KMS-11 (cell line): Measurements from ENCODE around the gene RASL11A.

ENCODE experiments used
- H2AFZ ChIP-seq: fragments of 200-600 bp; sonication (generic); 2 replicates; pipeline ENCODE4 v1.6.1; 2016; ENCODE audit warnings: antibody characterized with exemption, mixed run types, low read depth
- H3K27ac ChIP-seq: fragments of 200-600 bp; sonication (generic); 2 replicates; pipeline ENCODE4 v1.6.1; 2016; ENCODE audit warnings: mild to moderate bottlenecking, mixed run types
- H3K27me3 ChIP-seq: fragments of 200-600 bp; sonication (generic); 2 replicates; pipeline ENCODE4 v1.6.1; 2017; ENCODE audit warnings: mild to moderate bottlenecking, low read depth, mixed run types, moderate library complexity; ENCODE audit not compliant: insufficient read depth
- H3K36me3 ChIP-seq: fragments of 200-600 bp; sonication (generic); 2 replicates; pipeline ENCODE4 v1.6.1; 2017; ENCODE audit warnings: mild to moderate bottlenecking, mixed run types; ENCODE audit not compliant: insufficient read depth
- H3K4me1 ChIP-seq: fragments of 200-600 bp; sonication (generic); 2 replicates; pipeline ENCODE4 v1.6.1; 2016; ENCODE audit warnings: mild to moderate bottlenecking, low read depth, mixed run types; ENCODE audit not compliant: poor library complexity, severe bottlenecking
- H3K4me2 ChIP-seq: fragments of 200-600 bp; sonication (generic); 2 replicates; pipeline ENCODE4 v1.7.0; 2016; ENCODE audit warnings: mild to moderate bottlenecking, mixed run types
- H3K4me3 ChIP-seq: fragments of 200-600 bp; sonication (generic); IDR thresholded peaks from 2 replicates; pipeline ENCODE4 v1.6.1; 2017; ENCODE audit warnings: low read depth, low read length, mixed read lengths; ENCODE audit not compliant: insufficient read depth
- H3K79me2 ChIP-seq: fragments of 200-600 bp; sonication (generic); 2 replicates; pipeline ENCODE4 v1.6.1; 2016; ENCODE audit warnings: low read depth, mixed run types; ENCODE audit not compliant: insufficient read depth
- H3K9ac ChIP-seq: fragments of 200-600 bp; sonication (generic); 2 replicates; pipeline ENCODE4 v1.6.1; 2016; ENCODE audit warnings: mild to moderate bottlenecking, mixed run types
- H4K20me1 ChIP-seq: fragments of 200-600 bp; sonication (generic); 2 replicates; pipeline ENCODE4 v1.6.1; 2016; ENCODE audit warnings: mild to moderate bottlenecking, mixed run types; ENCODE audit not compliant: insufficient read depth
- TF ChIP-seq, protein P1 (sequence below): fragments of 200-600 bp; sonication (generic); conservative IDR thresholded peaks from 2 replicates; pipeline ENCODE4 v1.6.1; 2017; ENCODE audit warnings: low read depth, mild to moderate bottlenecking, antibody characterized with exemption, low read length, moderate library complexity, mixed read lengths

RASL11A gene

DNA sequence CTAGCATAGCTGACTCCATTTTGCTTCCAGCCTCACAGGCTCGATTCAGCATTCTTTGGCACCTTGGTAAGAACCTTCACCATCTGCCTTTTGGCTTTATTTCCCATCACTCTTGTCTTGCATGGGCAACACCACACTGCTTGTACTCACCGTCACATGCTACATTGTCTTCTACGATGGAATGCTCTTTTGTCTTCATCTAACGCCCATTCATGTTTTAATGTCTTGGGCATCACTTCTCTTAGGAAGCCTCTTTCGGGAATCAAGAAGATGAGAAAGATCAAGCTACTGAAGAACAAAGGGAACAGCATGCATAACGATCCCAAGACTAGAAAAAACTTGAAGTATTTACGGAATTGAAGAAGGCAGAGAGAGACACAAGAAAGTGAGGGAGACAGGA is 25.0 kb upstream of the RASL11A start:
- no peak overlapping the region for H3K27ac ChIP-seq
- H3K79me2 ChIP-seq, result no peaks in the 10 kb centered on the region; the same call in 1 of the 2 replicates
- H3K36me3 ChIP-seq, result no peaks in the 10 kb centered on the region
- H3K4me1 ChIP-seq, result no peaks in the 10 kb centered on the region
- H2AFZ ChIP-seq, result no peak overlapping the region
- no peaks in the 10 kb centered on the region for H3K27me3 ChIP-seq
- no peak overlapping the region for H3K9ac ChIP-seq
- TF ChIP-seq, protein P1, sequence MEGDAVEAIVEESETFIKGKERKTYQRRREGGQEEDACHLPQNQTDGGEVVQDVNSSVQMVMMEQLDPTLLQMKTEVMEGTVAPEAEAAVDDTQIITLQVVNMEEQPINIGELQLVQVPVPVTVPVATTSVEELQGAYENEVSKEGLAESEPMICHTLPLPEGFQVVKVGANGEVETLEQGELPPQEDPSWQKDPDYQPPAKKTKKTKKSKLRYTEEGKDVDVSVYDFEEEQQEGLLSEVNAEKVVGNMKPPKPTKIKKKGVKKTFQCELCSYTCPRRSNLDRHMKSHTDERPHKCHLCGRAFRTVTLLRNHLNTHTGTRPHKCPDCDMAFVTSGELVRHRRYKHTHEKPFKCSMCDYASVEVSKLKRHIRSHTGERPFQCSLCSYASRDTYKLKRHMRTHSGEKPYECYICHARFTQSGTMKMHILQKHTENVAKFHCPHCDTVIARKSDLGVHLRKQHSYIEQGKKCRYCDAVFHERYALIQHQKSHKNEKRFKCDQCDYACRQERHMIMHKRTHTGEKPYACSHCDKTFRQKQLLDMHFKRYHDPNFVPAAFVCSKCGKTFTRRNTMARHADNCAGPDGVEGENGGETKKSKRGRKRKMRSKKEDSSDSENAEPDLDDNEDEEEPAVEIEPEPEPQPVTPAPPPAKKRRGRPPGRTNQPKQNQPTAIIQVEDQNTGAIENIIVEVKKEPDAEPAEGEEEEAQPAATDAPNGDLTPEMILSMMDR, result no peak
- H3K4me3 ChIP-seq, result no peak overlapping the region
- no peaks in the 10 kb centered on the region for H4K20me1 ChIP-seq
- H3K4me2 ChIP-seq, result no peak overlapping the region

DNA sequence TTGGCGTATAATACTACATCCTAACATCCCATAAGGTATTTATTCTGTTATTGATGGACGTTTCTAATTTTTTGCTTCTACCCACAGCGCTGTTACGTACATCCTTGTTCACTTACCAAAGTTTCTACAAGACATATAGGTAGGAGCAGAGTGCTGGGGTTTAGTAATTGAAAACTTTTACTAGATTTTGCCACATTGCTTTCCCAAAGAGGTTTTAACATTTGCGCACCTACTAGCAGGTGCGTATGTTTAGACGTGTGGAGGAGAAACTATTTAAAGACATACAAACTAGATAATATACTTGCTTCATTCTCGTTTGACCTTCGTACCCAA is 19.8 kb upstream of the RASL11A start:
- Histone ChIP-seq H3K4me2 (peak overlapping the region; percentile 90), H2AFZ (peak overlapping the region; percentile 61), H3K9ac (peak overlapping the region; percentile 100), H4K20me1 (0 out of 2 replicates have a peak, but pooled peaks cover 10% of the 10 kb centered on the region), H3K27ac (peak overlapping the region; percentile 88), H3K36me3 (peaks cover 5% of the 10 kb centered on the region; the same call in 1 of the 2 replicates), H3K27me3 (no peaks in the 10 kb centered on the region), H3K79me2 (peaks cover 41% of the 10 kb centered on the region), H3K4me3 (no peak overlapping the region), H3K4me1 (peaks cover 14% of the 10 kb centered on the region)
- TF ChIP-seq, protein P1, result no peak

DNA sequence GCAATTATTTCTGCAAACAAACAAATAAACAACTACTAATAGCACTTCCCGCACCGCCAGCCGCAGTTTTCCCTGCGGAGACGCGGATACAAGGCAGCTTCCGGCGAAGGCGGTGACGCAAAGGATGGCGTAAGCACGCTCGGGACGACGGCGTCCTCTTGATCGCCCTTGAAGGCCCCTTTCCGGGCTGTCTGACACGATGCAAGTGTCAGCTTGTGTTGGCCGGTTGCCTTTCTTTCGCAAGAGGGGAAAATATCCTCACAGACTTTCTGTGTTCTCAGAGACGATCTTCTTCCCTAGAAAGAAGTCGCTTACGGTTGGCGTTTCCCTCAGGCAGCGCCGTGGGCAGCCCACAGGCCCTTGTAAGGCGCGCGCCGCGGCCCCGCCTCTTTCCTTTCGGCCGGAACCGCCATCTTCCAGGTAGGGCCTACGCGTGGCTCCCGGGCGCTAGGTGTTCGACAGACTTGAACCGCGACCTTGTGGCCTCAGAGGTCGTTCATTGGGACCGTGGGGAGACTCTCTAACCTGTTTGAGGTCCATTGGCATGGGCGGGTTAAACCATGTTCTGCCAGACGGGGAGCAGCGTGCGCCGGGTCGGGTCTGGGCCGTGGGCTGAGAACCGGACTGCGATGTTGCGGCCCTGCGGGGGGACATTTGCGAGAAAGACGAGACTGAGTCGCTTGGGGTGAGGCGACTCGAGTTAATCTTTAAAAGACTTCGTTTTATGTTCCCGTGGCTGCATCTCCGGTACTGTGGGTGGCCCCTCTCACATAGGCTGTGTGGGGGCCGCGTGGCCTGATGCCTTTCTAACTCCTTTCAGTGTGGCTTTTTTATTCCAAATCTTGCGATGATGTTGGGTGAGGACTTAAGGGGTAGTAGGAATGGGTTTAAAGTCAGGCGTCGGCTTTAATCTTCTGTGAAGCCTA is 19.2 kb upstream of the RASL11A start, which contains the start of gene RPL21:
RPL21 (plus strand) TSS at position 393 of the 926 bp plus-strand sequence. CDS start 2,219 bp downstream, outside the sequence.
- Histone ChIP-seq H3K9ac (peak within 1 kb of the TSS; percentile 100), H3K27me3 (no peaks in the 10 kb centered on the region)

DNA sequence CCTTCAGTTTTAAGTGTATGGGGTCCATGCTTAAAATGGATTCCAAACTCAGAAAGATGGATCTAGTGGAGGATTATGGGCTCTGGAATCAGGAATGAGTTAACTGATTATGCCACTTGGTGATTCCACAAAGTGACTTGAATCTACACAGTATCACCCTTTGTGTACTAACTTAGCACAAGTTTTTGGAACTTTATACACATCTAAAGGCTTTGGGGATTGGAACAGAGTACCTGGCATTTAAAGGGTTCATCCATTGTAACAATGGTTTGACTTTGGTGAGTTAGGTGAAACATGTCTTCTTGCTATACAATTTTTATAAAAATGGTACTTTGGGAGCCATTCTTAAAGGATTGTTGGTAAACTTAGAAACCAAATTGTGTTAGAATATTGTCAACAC is 18.2 kb upstream of the RASL11A start:
- peaks cover 5% of the 10 kb centered on the region; the same call in 1 of the 2 replicates for H3K36me3 ChIP-seq
- H3K4me3 ChIP-seq, result no peak overlapping the region
- H3K4me2 ChIP-seq, result peak overlapping the region; percentile 90
- peak overlapping the region; percentile 100 for H3K9ac ChIP-seq
- TF ChIP-seq, protein P1, result no peak
- H2AFZ ChIP-seq, result no peak overlapping the region
- peaks cover 41% of the 10 kb centered on the region for H3K79me2 ChIP-seq
- 0 out of 2 replicates have a peak, but pooled peaks cover 10% of the 10 kb centered on the region for H4K20me1 ChIP-seq
- H3K27ac ChIP-seq, result peak overlapping the region; percentile 88
- H3K4me1 ChIP-seq, result peaks cover 14% of the 10 kb centered on the region
- no peaks in the 10 kb centered on the region for H3K27me3 ChIP-seq

More for the DNA sequence above, 19.2 kb upstream of the RASL11A start, which contains the start of gene RPL21:
- H3K79me2 ChIP-seq, result peaks cover 41% of the 10 kb centered on the region
- H3K36me3 ChIP-seq, result peaks cover 5% of the 10 kb centered on the region; the same call in 1 of the 2 replicates
- H3K4me1 ChIP-seq, result peaks cover 14% of the 10 kb centered on the region
- peak within 1 kb of the TSS; percentile 90 for H3K4me2 ChIP-seq
- peak within 1 kb of the TSS; percentile 88 for H3K27ac ChIP-seq
- peak within 1 kb of the TSS; percentile 61 for H2AFZ ChIP-seq
- no peak within 1 kb of the TSS for H3K4me3 ChIP-seq
- H4K20me1 ChIP-seq, result 0 out of 2 replicates have a peak, but pooled peaks cover 10% of the 10 kb centered on the region
- TF ChIP-seq, protein P1, result no peak
